GM04504 (cell line): ENCODE results near the gene DCHS1.

Experiments used
- DNase-seq: peaks from one replicate; pipeline ENCODE4 v3.0.0-alpha.2; 2012; ENCODE audit warnings: low read depth

DCHS1 gene

GRCh38 chr11:6627762-6628241, 27.8 kb downstream of the DCHS1 start:
- DNase-seq: no peak

- no peak for DNase-seq
Observed at GRCh38 chr11:6626971-6627761, 28.4 kb downstream of the DCHS1 start.

- no peak for DNase-seq
Observed at GRCh38 chr11:6625832-6626420, 29.7 kb downstream of the DCHS1 start.

- no peak for DNase-seq
Observed at GRCh38 chr11:6625156-6625831, 30.3 kb downstream of the DCHS1 start.

- no peak for DNase-seq
Observed at GRCh38 chr11:6623391-6624363, 31.9 kb downstream of the DCHS1 start.

- DNase-seq: no peak
Observed at GRCh38 chr11:6622261-6623171, 33.1 kb downstream of the DCHS1 start.

GRCh38 chr11:6621711-6622211, 33.8 kb downstream of the DCHS1 start:
- DNase-seq: no peak

- DNase-seq: no peak
Observed at GRCh38 chr11:6620636-6621035, 35.0 kb downstream of the DCHS1 start.

GRCh38 chr11:6619004-6619745, 36.4 kb downstream of the DCHS1 start, which contains the start of gene TPP1:
Gene TPP1, minus strand, starts transcription at chr11:6619422. Its CDS starts 22 bp downstream, at chr11:6619400.
- peak; percentile 91 for DNase-seq

- DNase-seq: peak; percentile 62
Observed at GRCh38 chr11:6618117-6619003, 37.2 kb downstream of the DCHS1 start.

- no peak for DNase-seq
Observed at GRCh38 chr11:6617315-6617781, 38.3 kb downstream of the DCHS1 start.

- DNase-seq: no peak
Observed at GRCh38 chr11:6616596-6617250, 38.9 kb downstream of the DCHS1 start.

- DNase-seq: no peak
Observed at GRCh38 chr11:6615882-6616585, 39.6 kb downstream of the DCHS1 start.

- no peak for DNase-seq
Observed at GRCh38 chr11:6615046-6615445, 40.6 kb downstream of the DCHS1 start.

- DNase-seq: no peak
Observed at GRCh38 chr11:6614446-6614845, 41.2 kb downstream of the DCHS1 start.

GRCh38 chr11:6613496-6613895, 42.1 kb downstream of the DCHS1 start:
- no peak for DNase-seq
